Neural cell (in vitro differentiated cells): ENCODE data around the gene CMTM7. TPM values are rescaled to one million over a fixed set of nuclear protein-coding genes. Genes with fewer than 3 reads are reported as not detected.

Experiments used
- H2AFZ ChIP-seq: fragments of 200-600, 300-800 bp; sonication (generic), shearing (Covaris generic); 2 replicates; pipeline ENCODE4 v1.6.0; 2014; ENCODE audit warnings: low read depth, mild to moderate bottlenecking, antibody characterized with exemption, low read length, moderate library complexity
- H3F3A ChIP-seq: fragments of 200-600 bp; shearing (Covaris generic); 2 replicates; pipeline ENCODE4 v1.6.1; 2016; ENCODE audit warnings: mild to moderate bottlenecking, moderate library complexity, mixed read lengths, antibody characterized with exemption, low read length; ENCODE audit not compliant: insufficient read depth, poor library complexity, severe bottlenecking
- H3K27ac ChIP-seq: fragments of 200-600, 300-800 bp; sonication (generic), shearing (Covaris generic); 2 replicates; pipeline ENCODE4 v1.5.1; 2014; ENCODE audit warnings: mild to moderate bottlenecking, low read length, moderate library complexity
- H3K27me3 ChIP-seq: fragments of 300-800, 200-600 bp; sonication (generic), shearing (Covaris generic); 2 replicates; pipeline ENCODE4 v1.6.0; 2014; ENCODE audit warnings: mild to moderate bottlenecking, low read depth, low read length, moderate library complexity; ENCODE audit not compliant: insufficient read depth
- H3K36me3 ChIP-seq: fragments of 300-800, 200-600 bp; sonication (generic), shearing (Covaris generic); 2 replicates; pipeline ENCODE4 v1.5.1; 2014; ENCODE audit warnings: mild to moderate bottlenecking, antibody characterized with exemption, low read length, moderate library complexity; ENCODE audit not compliant: insufficient read depth
- H3K4me2 ChIP-seq: fragments of 300-800, 200-600 bp; sonication (generic), shearing (Covaris generic); 2 replicates; pipeline ENCODE4 v1.6.0; 2014; ENCODE audit warnings: mild to moderate bottlenecking, low read length
- H3K4me3 ChIP-seq: fragments of 300-800, 200-600 bp; sonication (generic), shearing (Covaris generic); 2 replicates; pipeline ENCODE4 v1.5.1; 2014; ENCODE audit warnings: mild to moderate bottlenecking, low read length, moderate library complexity
- H3K79me2 ChIP-seq: fragments of 200-600 bp; shearing (Covaris generic); replicated peaks from 2 replicates; pipeline ENCODE4 v1.6.0; 2014; ENCODE audit warnings: mild to moderate bottlenecking, low read length, moderate library complexity; ENCODE audit not compliant: insufficient read depth
- H3K9ac ChIP-seq: fragments of 300-800, 200-600 bp; sonication (generic), shearing (Covaris generic); 2 replicates; pipeline ENCODE4 v1.6.1; 2016; ENCODE audit warnings: mild to moderate bottlenecking, low read length, mixed read lengths
- H3K9me2 ChIP-seq: fragments of 200-600 bp; shearing (Covaris generic); 2 replicates; pipeline ENCODE4 v1.6.1; 2016; ENCODE audit warnings: mild to moderate bottlenecking, low read length, mixed read lengths; ENCODE audit not compliant: insufficient read depth
- H3K9me3 ChIP-seq: fragments of 200-600, 300-800 bp; sonication (generic), shearing (Covaris generic); 2 replicates; pipeline ENCODE4 v1.6.1; 2016; ENCODE audit warnings: mild to moderate bottlenecking, mixed run types, low read length, moderate library complexity, mixed read lengths
- H4K20me1 ChIP-seq: fragments of 200-600 bp; shearing (Covaris generic); 2 replicates; pipeline ENCODE4 v1.6.1; 2016; ENCODE audit warnings: mild to moderate bottlenecking, mixed run types; ENCODE audit not compliant: insufficient read depth
- CTCF ChIP-seq: fragments of 450-650 bp; IDR thresholded peaks from 2 replicates; pipeline ENCODE4 v1.5.1; 2014; ENCODE audit warnings: antibody characterized with exemption, mild to moderate bottlenecking, moderate library complexity; ENCODE audit not compliant: poor library complexity, severe bottlenecking
- EP300 ChIP-seq: fragments of 450-650 bp; conservative IDR thresholded peaks from 2 replicates; pipeline ENCODE4 v1.6.1; 2014; ENCODE audit warnings: antibody characterized with exemption, mild to moderate bottlenecking, moderate library complexity; ENCODE audit not compliant: poor library complexity, severe bottlenecking
- EZH2 ChIP-seq: fragments of 200-600, 300-800 bp; shearing (Covaris generic), sonication (generic); IDR thresholded peaks from 2 replicates; pipeline ENCODE4 v1.6.1; 2014; ENCODE audit warnings: antibody characterized with exemption, low read length, borderline replicate concordance, mild to moderate bottlenecking; ENCODE audit not compliant: insufficient read depth, poor library complexity, severe bottlenecking
- MXI1 ChIP-seq: fragments of 450-650 bp; conservative IDR thresholded peaks from 2 replicates; pipeline ENCODE4 v1.6.1; 2014; ENCODE audit warnings: antibody characterized with exemption, mild to moderate bottlenecking; ENCODE audit not compliant: poor library complexity, severe bottlenecking
- POLR2AphosphoS5 ChIP-seq: IDR thresholded peaks from 2 replicates; pipeline ENCODE4 v1.6.1; 2012
- RAD21 ChIP-seq: fragments of 450-650 bp; conservative IDR thresholded peaks from 2 replicates; pipeline ENCODE4 v1.6.1; 2014; ENCODE audit warnings: antibody characterized with exemption, mild to moderate bottlenecking, moderate library complexity
- SMC3 ChIP-seq: fragments of 450-650 bp; conservative IDR thresholded peaks from 2 replicates; pipeline ENCODE4 v1.6.1; 2014; ENCODE audit warnings: antibody characterized with exemption, mild to moderate bottlenecking, moderate library complexity; ENCODE audit not compliant: poor library complexity
- TAF1 ChIP-seq: IDR thresholded peaks from 2 replicates; pipeline ENCODE4 v1.6.1; 2012; ENCODE audit warnings: low read depth
- polyA plus RNA-seq: library from polyadenylated mRNA; depleted of rRNA; stranded (reverse); fragments of >200 nt; gene quantifications from 2 replicates; pipeline ENCODE4 v1.2.3, GENCODE V29; 2014
- TF ChIP-seq, protein P1 (sequence below): IDR thresholded peaks from 2 replicates; pipeline ENCODE4 v1.6.1; 2012; ENCODE audit warnings: borderline replicate concordance

The CMTM7 gene
- polyA plus RNA-seq, 1 donor from 2014 or later: 0.57 TPM

DNA sequence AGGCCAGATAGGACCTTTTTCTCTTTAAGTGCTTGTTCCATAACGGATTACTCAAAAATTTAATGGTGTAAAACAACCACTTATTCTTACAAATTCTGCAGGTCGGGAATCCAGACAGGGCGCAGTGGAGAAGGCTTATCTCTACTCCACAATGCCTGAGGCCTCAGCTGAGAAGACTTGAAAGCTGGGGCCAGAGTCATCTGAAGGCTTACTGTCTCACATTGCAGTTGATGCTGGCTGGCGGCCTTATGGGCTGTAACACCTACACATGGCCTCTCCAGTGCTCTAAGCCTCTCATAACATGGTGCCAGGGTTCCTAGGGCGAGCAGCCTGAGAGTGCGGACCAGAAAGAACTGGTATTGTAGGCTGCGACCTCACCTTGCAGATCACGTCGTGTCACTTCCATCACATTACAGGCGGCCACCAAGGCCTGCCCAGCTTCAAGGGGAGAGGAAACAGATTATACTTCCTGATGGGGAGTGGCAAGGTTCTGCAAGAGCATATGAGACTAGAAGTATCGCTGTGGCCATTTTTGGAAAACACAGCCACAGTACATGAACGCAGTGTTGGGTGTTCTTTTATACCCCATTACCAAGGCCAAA is 32.4 kb downstream of the CMTM7 start:
- Histone ChIP-seq H3F3A (no peaks in the 10 kb centered on the region), H3K79me2 (no peaks in the 10 kb centered on the region), H4K20me1 (no peaks in the 10 kb centered on the region), H3K4me2 (no peak overlapping the region), H3K9me3 (no peaks in the 10 kb centered on the region), H3K36me3 (no peaks in the 10 kb centered on the region), H3K4me3 (no peak overlapping the region), H3K27ac (no peak overlapping the region), H3K9me2 (no peaks in the 10 kb centered on the region), H2AFZ (no peak overlapping the region), H3K27me3 (no peaks in the 10 kb centered on the region), H3K9ac (no peak overlapping the region)
- TF ChIP-seq, protein P1, sequence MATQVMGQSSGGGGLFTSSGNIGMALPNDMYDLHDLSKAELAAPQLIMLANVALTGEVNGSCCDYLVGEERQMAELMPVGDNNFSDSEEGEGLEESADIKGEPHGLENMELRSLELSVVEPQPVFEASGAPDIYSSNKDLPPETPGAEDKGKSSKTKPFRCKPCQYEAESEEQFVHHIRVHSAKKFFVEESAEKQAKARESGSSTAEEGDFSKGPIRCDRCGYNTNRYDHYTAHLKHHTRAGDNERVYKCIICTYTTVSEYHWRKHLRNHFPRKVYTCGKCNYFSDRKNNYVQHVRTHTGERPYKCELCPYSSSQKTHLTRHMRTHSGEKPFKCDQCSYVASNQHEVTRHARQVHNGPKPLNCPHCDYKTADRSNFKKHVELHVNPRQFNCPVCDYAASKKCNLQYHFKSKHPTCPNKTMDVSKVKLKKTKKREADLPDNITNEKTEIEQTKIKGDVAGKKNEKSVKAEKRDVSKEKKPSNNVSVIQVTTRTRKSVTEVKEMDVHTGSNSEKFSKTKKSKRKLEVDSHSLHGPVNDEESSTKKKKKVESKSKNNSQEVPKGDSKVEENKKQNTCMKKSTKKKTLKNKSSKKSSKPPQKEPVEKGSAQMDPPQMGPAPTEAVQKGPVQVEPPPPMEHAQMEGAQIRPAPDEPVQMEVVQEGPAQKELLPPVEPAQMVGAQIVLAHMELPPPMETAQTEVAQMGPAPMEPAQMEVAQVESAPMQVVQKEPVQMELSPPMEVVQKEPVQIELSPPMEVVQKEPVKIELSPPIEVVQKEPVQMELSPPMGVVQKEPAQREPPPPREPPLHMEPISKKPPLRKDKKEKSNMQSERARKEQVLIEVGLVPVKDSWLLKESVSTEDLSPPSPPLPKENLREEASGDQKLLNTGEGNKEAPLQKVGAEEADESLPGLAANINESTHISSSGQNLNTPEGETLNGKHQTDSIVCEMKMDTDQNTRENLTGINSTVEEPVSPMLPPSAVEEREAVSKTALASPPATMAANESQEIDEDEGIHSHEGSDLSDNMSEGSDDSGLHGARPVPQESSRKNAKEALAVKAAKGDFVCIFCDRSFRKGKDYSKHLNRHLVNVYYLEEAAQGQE: no peak
- TF ChIP-seq SMC3 (no peak), MXI1 (no peak), POLR2AphosphoS5 (no peak), EZH2 (no peak), CTCF (no peak), EP300 (no peak), TAF1 (no peak), RAD21 (no peak)

- TF ChIP-seq CTCF: no peak
- H3K27ac ChIP-seq: no peak overlapping the region
- H3F3A ChIP-seq: no peaks in the 10 kb centered on the region
- H3K9ac ChIP-seq: no peak overlapping the region
- H3K27me3 ChIP-seq: no peaks in the 10 kb centered on the region
- no peak overlapping the region for H3K4me2 ChIP-seq
- no peaks in the 10 kb centered on the region for H3K79me2 ChIP-seq
- no peak overlapping the region for H2AFZ ChIP-seq
- H3K36me3 ChIP-seq: no peaks in the 10 kb centered on the region
- H3K9me2 ChIP-seq: no peaks in the 10 kb centered on the region
- H3K4me3 ChIP-seq: no peak overlapping the region
- H3K9me3 ChIP-seq: no peaks in the 10 kb centered on the region
- H4K20me1 ChIP-seq: no peaks in the 10 kb centered on the region
Measured at GRCh38 chr3:32424581-32425250, 33.1 kb downstream of the CMTM7 start.
